GM19035 (cell line): ENCODE data around the gene MICU2.

Experiments used
- ATAC-seq: cut with Tn5 transposase; IDR thresholded peaks from one replicate; pipeline ENCODE4 v1.9.1; 2021; ENCODE audit not compliant: unreplicated experiment

The MICU2 gene

GRCh38 chr13:21546372-21546771 lies 57.6 kb downstream of the MICU2 start:
- no peak for ATAC-seq

GRCh38 chr13:21544515-21544914 lies 59.5 kb downstream of the MICU2 start:
- ATAC-seq: no peak

GRCh38 chr13:21542563-21542962 lies 61.4 kb downstream of the MICU2 start:
- no peak for ATAC-seq

GRCh38 chr13:21541980-21542379 lies 62.0 kb downstream of the MICU2 start:
- ATAC-seq: no peak

GRCh38 chr13:21541271-21541670 lies 62.7 kb downstream of the MICU2 start:
- no peak for ATAC-seq

GRCh38 chr13:21539687-21540086 lies 64.3 kb downstream of the MICU2 start:
- ATAC-seq: no peak

GRCh38 chr13:21538753-21539152 lies 65.2 kb downstream of the MICU2 start:
- no peak for ATAC-seq

DNA sequence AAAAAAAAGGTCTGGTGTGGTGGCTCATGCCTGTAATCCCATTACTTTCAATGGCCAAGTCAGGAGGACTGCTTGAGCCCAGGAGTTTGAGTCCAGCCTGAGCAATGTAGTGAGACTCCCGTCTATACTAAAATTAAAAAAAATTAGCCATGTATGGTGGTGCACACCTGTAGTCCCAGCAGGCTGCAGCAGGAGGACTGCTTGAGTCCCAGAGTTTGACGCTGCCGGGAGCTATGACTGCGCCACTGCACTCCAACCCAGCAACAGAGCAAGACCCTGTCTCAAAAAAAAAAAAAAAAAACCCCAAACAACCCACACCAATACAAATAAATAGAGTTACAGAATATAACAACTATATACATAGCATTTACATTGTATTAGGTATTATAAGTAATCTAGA lies 65.7 kb downstream of the MICU2 start:
- no peak for ATAC-seq

GRCh38 chr13:21537105-21537504 lies 66.9 kb downstream of the MICU2 start:
- ATAC-seq: no peak

DNA sequence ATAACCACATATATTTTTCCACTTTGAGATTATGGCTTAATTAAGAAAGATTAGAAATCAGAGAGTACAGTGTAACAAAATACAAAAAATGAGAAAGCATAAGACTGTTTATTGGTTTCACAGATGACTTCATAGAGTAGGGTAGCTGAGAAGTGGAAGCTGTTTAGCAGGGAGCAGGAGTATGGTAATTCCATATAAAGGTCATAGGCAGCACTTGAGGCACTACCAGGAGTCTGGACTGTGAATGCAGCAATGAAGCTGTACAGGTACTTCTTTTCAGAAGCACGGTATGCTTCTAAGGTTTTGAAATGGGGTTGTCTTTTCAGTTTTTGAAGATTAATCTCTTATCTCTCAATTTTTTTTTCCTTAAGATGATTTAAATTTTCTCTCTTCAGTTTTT lies 69.2 kb downstream of the MICU2 start:
- ATAC-seq: no peak

DNA sequence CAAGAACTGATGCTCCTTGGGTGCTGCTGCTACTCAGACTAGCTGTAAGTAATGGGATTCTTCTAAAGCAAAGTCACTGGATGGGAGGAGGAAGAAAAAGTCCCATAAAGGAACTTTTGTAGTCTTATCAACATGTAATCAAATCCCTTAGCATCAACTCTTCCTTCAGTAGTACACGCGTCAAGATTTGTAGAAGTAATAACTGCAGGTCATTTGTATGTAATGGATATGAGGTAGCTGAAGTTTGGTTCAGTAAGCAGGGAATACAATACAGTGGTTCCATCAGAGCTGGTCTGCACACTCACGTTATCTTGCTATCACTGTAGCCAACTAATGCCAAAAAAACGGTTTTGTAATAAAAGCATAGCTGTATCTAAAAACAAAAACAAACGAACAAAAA lies 72.5 kb downstream of the MICU2 start:
- no peak for ATAC-seq

GRCh38 chr13:21530656-21531055 lies 73.3 kb downstream of the MICU2 start:
- ATAC-seq: no peak

- no peak for ATAC-seq
Observed at GRCh38 chr13:21529146-21529893, 74.7 kb downstream of the MICU2 start.

DNA sequence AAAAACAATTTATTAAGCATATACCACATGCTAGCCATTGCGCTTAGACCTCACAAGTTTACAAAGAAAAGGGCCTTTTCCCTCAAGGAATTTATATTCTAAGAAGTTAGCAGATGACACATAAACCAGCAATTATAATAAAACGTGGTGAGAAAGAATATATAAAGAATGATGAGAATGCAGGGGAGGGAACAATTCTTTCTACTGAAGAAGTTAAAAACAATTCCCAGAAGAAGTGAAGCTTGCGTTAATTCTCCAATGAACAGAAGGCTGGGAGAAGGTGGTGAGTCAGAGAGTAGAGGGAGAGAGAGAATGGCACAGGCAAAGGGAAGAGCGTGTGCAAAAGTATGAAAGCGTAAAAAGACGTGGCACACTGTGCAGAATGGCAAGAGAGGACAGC lies 75.4 kb downstream of the MICU2 start:
- ATAC-seq: no peak

DNA sequence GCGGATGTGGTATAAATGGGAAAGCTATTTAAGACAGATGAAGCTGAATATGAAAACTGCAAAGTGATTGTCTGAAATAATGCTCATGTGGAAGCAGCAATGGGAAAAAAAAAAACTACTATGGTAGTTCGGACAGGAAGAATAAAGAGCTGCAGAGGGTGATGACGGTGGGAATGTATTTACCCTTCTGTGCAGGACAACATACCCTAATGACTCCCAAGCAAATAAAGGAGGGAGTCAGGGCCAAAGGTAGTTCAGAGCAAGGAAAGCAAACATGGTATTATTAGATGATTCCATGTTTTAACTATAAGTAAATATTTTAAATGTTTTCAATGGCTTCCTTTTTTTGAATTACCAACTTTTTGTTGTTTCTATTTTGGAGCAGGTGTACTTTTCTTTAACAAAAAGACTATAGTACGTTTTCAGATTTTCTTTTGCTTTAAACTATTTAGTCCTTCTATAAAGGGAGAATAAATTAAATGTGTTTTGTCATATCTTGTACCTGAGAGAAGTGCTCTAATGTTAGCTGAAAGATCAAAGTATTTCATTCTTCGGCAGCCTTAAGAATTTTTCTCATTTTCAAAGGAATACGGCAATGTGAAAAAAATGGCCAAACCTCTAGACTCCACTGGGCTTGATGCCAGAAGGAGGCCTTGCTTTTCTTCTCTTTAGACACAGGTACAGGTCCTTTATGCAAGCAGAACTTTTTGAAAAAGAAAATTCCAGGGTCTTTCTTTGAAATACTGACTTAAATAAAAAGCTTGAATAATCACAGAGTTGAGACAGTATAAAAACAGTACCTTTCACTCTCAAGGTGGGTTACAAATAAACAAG lies 77.0 kb downstream of the MICU2 start:
- ATAC-seq: no peak

GRCh38 chr13:21522847-21523246 lies 81.1 kb downstream of the MICU2 start:
- ATAC-seq: no peak

DNA sequence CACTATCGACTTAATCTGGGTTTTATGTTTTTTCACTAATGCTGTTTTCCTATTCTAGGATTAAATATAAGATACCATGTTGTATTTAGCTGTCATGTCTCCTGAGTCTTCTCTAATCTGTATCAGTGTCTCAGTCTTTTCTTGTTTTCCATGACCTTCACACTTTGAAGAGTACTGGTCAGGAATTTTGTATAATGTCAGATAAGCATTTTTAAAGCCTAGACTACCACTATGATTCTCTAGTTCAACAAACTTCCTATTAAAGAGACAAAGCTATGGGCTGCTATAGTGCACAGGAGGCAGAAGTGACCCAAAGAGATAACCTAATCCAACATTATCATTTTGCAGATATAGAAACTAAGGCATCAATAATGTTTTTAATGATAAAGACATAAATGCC lies 81.8 kb downstream of the MICU2 start:
- no peak for ATAC-seq

DNA sequence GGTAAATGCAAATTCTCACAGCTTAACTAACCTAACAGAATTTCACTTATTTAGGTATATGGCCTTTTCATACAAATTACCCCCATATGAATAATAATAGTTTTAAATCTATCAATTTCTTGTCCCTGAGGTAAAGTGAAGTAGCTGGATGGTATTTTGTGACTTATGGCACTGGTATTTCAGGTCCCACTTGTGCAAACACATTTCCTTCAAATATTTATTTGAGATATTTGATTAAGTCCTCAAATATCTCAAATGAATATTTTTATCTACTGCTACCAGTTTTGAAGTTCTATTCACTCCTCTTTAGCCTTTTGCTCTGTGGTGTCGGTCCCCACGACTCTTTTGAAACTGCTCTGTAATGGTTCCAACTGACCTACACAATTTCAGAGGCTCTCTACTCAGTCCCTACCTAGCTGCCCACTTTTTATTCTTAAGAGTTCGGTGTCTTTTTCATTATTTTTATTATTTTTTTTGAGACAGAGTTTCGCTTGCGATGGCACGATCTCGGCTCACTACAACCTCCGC lies 85.3 kb downstream of the MICU2 start:
- ATAC-seq: no peak

GRCh38 chr13:21517576-21517975 lies 86.4 kb downstream of the MICU2 start:
- ATAC-seq: no peak

GRCh38 chr13:21516805-21517204 lies 87.2 kb downstream of the MICU2 start:
- ATAC-seq: no peak

GRCh38 chr13:21511849-21512248 lies 92.1 kb downstream of the MICU2 start:
- no peak for ATAC-seq

GRCh38 chr13:21504379-21504778 lies 99.6 kb downstream of the MICU2 start:
- no peak for ATAC-seq
